ENCODE data around the gene TCP1.

Gene TCP1

GRCh38 chr6:159729598-159730331, 59.6 kb downstream of the TCP1 start:
- no peak for TF ChIP-seq CTCF (IDR thresholded peaks at IDR 0.05; ENCODE audit: low read depth, low read length)
- H3K4me3 ChIP-seq (ENCODE audit: low read depth, low read length), result peak overlapping the region; percentile 87

GRCh38 chr6:159728531-159728964, 60.9 kb downstream of the TCP1 start:
- no peak for TF ChIP-seq CTCF (IDR thresholded peaks at IDR 0.05; ENCODE audit: low read depth, low read length)
- peak overlapping the region; percentile 87 for H3K4me3 ChIP-seq (ENCODE audit: low read depth, low read length)

All from WI38 (cell line).